HG03108 (cell line): ENCODE results near the gene CLTRN.
"Not testable (repeated sequence)": the region's sequence is repeated elsewhere in the genome, so short reads cannot be mapped to it uniquely, and the experiment has no call there.

Experiments
- ATAC-seq: cut with Tn5 transposase; IDR thresholded peaks from one replicate; pipeline ENCODE4 v1.9.1; 2021; ENCODE audit warnings: moderate library complexity; ENCODE audit not compliant: unreplicated experiment

CLTRN gene

GRCh38 chrX:15653961-15654360 lies 10.6 kb downstream of the CLTRN start:
- no peak for ATAC-seq

- ATAC-seq: not testable (repeated sequence)
Measured at GRCh38 chrX:15647510-15647909, 17.1 kb downstream of the CLTRN start.

DNA sequence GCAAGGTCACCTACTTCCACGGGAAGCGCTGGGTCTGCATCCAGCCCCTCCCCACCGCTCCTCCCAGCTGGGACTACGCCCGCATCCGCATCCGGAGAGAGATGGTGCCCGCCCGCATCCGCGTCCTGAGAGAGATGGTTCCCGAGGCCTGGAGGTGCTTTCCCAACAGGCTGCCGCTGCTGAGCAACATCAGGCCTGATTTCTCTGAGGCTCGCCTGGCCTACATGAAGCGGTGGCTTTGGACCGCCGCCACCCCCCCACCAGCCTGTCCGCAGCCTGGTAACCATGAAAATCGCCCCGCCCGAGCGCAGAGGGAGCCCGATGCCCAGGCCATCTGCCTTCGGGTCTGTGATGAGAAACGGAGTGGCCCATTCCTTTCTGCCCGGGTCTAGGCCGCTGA lies 18.1 kb downstream of the CLTRN start:
- ATAC-seq: no peak

DNA sequence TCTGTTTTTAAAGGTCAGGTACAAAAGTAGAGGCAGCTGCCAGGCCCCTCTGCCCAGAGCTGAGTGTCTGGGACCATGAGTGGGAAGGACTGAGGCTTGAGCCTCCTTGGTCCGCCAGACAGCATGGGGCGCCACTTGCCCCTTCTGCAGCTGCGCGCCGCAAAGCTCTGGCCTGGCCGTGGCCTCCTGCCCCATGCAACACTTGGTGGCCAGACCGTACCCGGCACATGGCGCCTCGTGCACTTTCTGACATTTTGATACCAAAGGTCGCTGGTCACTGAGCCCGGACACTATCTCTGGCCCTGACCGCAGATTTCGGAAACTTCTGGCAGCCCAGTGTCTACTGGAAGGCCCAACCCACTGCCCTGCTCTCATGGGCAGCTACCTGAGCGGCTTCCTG lies 18.6 kb downstream of the CLTRN start:
- no peak for ATAC-seq

DNA sequence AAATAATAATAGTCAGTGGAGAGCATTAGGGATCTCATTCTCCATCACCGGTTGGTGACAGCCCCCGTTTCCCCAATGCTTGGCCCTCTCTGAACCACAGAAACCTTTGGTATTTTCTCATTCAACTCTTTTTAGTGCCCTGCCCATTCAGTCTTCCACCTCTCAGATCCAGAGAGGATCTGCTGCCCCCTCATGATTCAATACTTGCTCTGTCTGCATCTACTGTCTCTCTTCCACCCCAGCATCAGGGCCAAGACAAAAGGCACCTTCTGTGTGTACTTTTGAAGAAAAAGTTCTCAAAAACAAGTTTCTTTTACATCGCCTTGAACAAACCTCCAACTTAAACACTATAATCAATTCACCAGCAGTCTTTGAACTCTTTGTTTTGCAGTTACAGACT lies 19.3 kb downstream of the CLTRN start:
- ATAC-seq: no peak

GRCh38 chrX:15644560-15644872 lies 20.1 kb downstream of the CLTRN start:
- ATAC-seq: no peak

DNA sequence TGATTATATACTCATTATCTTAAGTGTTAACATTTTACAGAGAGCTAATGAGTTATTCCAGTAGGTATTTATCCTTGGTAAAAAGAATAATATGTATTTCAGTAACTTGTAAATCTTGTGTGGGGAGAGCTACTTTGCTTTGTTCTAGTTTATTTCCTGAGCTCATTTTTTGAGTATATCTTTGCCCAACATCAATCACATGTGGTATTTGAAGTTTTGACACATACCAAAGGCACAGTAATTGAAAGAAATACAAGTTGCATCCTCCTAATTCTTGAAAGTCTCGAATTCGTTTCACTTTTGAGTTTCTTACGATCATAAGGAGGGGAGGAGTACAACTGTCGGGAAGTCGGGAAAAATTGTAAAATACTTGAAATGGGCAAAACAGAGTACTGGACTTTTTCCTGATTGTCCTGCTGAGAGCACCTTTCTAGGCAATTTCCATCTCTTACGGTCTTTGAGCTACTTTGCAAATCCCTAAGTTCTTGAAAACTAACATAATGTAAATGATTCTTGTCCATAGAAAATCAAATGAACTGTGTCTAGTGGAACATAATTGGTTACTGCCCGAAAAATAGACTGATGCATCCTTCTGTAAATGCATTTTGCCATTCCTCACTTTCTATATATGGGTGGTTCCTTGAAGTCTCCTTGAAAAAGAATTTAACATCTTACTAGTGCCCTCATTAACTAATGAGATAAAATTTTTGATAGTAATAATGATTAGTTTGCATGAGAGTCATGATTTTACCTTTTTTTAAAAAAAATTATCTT lies 20.6 kb downstream of the CLTRN start:
- ATAC-seq: no peak

DNA sequence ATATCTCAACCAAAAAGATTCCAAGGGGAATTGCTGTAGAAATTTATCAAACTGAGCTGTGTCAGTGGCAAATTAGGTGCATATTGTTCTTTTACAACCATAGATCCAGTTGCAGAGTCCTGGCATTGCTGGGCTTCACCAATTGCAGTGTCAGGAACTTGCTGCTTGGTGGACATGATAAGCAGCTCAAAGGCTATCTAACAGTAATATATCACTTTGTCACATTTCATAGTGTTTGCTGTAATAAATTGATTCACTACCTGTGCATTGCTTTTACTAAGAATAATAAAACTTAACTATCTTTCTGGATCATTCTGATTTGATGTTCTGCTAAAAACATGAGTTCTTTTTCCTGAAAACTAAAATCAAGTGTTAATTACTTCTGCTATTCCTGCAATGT lies 33.0 kb downstream of the CLTRN start:
- ATAC-seq: no peak

- ATAC-seq: no peak
Measured at GRCh38 chrX:15623054-15623453, 41.6 kb downstream of the CLTRN start.

DNA sequence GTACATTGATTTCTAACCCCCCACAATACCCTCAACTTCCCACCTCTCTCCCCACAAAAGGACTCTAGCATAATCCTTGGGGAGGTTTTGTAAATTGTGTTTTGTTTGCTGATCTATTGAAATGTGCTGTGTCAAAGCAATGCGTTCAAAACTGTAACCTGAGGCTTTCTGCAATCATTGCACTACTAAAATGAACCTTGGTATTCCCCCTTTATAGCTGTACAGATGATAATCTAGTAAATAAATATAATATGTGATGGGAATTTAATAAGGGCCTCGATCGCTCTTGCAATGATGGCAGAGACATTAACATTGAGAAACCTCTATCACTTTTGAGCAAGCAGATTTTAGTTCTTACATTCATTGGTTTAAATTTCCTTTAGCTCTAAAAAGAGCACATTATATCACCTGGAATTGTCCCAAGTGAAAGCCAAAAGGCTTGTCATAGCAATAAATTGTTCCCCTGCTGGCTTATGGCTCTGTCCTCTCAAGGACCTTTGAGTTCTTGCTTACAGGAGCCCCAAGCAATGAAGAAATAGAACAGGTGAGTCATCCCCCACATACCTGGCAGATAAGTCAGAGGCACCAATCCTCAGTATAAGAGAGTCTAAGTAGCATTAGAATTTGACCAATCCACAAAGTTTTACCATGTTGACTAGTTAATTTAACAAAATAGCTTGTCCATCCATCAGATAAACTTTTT lies 45.4 kb downstream of the CLTRN start:
- no peak for ATAC-seq

DNA sequence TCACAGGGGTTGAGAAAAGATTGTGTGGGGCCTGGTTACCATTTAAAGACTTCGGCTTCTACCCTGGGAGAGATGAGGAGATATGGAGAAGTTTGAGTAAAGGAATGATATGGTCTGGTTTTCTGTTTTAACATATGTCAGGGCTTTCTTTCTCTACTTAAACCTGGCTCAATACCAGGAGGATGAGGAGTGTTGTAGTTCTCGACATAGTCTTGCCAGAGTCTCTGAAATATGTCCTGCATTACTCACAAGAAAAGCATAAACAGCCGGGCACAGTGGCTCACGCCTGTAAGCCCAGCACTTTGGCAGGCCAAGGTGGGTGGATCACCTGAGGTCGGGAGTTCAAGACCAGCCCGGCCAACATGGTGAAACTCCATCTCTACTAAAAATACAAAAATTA lies 47.5 kb downstream of the CLTRN start:
- no peak for ATAC-seq

- ATAC-seq: no peak
Measured at GRCh38 chrX:15616531-15616930, 48.1 kb downstream of the CLTRN start.

DNA sequence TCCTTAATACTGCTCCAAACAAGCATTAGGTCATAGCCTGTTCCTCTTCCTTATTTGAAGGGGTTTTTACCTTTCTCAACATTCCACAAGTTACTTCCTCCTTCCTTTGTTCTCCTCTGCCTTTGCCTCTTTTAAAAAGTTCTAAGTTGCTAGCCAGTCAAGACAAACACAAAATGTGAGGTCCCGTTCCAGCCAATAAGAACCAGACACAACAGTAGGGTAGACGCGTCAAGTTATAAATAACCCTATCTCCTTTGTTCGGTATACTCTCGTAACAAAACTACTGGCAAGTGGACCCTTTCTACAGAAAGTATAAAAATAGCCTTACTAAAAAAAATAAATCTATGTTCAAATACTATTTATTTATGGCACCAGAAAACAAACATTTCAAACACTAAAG lies 57.5 kb downstream of the CLTRN start:
- ATAC-seq: no peak

GRCh38 chrX:15606136-15606535 lies 58.5 kb downstream of the CLTRN start:
- no peak for ATAC-seq

DNA sequence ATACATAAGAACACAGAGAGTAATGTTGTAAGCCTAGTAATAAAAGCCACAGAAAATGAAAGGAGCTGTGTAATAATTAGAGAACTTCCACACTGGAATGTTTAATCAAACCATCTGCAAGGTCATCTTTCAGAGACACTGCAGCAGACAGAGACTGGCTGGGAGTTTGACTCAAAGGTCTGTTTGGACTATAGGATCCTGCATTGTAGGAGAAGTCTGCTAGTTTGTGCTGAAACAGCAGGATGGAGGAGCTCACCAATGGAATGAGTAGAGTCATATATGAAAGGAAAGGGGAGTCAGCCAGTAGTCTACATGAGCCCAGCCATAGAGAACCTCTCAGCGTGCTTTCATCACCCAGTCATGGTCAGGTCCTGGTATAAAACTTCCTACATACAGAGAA lies 59.4 kb downstream of the CLTRN start:
- no peak for ATAC-seq

GRCh38 chrX:15602761-15603160 lies 61.8 kb downstream of the CLTRN start:
- ATAC-seq: no peak

DNA sequence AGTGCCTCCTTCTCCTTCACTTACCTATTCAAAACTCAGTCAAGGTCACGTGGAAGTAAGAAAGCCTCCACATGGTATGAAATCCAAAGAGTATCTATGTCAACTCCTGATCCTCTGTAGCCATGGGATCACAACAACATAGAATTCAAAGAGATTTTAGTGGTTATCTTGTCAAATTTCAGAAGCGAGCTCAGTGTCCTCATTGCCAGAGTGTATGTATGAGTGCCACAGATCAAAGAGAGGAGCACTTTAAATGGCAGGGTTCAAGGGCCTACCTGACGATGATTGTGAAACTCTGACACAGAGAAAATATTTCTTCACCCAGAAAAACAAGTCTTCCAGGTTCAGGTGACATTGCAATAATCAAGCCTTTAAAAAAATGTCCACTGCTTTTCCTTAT lies 62.7 kb downstream of the CLTRN start:
- ATAC-seq: no peak

GRCh38 chrX:15600745-15601144 lies 63.9 kb downstream of the CLTRN start, which contains the start of gene ACE2:
Gene ACE2 (minus strand): TSS chrX:15600960. CDS start chrX:15600911, 49 bp downstream.
- ATAC-seq: no peak

DNA sequence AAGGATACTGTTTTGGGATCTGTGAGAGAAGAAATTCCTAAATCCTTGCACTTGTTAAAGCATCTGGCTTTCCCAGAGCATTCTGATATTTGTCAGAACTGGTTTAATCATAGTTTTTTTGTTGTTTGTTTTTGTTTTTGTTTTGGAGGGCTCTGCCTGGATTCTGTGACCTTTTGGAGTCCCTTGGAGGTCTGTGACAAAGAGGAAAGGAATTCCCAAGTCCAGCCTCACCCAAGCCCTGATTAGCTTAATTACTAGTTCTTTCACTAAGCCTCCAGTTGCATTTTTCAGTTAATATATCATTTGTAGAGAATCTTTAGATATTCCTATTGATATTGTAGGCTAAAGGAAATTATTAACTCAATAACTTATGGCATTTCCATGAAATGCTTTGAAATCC lies 64.6 kb downstream of the CLTRN start:
- ATAC-seq: no peak

- no peak for ATAC-seq
Measured at GRCh38 chrX:15599461-15599860, 65.1 kb downstream of the CLTRN start.

DNA sequence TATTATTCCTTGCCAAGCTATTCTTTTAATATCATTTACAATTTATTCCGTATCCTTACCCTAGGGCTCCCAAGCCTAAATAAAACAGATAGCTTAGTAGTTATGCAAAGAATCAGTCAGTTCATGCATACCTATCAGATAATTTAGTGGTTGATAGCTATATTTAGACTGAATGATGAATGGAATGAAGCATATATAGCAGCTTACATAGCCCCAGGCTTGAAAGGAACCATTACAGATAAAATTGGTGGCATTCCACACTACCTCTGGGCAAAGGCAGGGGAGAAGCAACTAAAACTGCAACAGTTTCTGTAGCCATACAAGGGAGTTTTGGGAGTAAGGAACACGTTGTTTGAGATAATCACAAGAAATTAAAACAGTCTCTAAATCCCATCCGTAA lies 66.6 kb downstream of the CLTRN start:
- ATAC-seq: no peak

- no peak for ATAC-seq
Measured at GRCh38 chrX:15594371-15594770, 70.2 kb downstream of the CLTRN start.
